Stomach (tissue), 9 donors: Measurements from ENCODE around the gene RBBP5. TPM values are rescaled to one million over a fixed set of nuclear protein-coding genes. Genes with fewer than 3 reads are reported as not detected.

Source experiments
- DNase-seq, 2 donors: peaks; one replicate each; pipeline versions ENCODE4 v3.0.0 to v3.0.0-alpha.2; 2013 to 2019
- H3K27ac ChIP-seq, 5 donors: fragments of 200-600 bp in 4 of 5; sonication (generic) in 4 of 5; one replicate each; pipeline ENCODE4 v1.5.1; 2013 to 2019; ENCODE audit warnings: mild to moderate bottlenecking in 1 of 5, moderate library complexity in 1 of 5
- H3K27me3 ChIP-seq, 3 donors: fragments of 200-600 bp; sonication (generic); one replicate each; pipeline ENCODE4 v1.5.1; 2017 to 2019; ENCODE audit warnings: mixed run types in 1 of 3
- H3K36me3 ChIP-seq, 4 donors: fragments of 200-600 bp; sonication (generic); 1 replicate in 3 of 4; 2 replicates in 1 of 4; pipeline ENCODE4 v1.5.1; 2016 to 2019
- H3K4me1 ChIP-seq, 4 donors: fragments of 200-600 bp; sonication (generic); one replicate each; pipeline ENCODE4 v1.5.1; 2016 to 2019
- H3K4me3 ChIP-seq, 4 donors: fragments of 200-600 bp; sonication (generic) in 3 of 4; one replicate each; pipeline ENCODE4 v1.5.1; 2016 to 2019; ENCODE audit warnings: mild to moderate bottlenecking in 1 of 4
- H3K9me3 ChIP-seq, 4 donors: fragments of 200-600 bp; sonication (generic); one replicate each; pipeline ENCODE4 v1.5.1; 2016 to 2019
- CTCF ChIP-seq, 7 experiments: fragments of 450-650 bp in 4 of 7; fragments of 200-600 bp in 3 of 7; sonication (generic) in 3 of 7; IDR thresholded peaks; one replicate each; pipeline ENCODE4 v1.5.1; 2016 to 2019; ENCODE audit warnings: antibody characterized with exemption in 7 of 7, control low read depth in 2 of 7, mild to moderate bottlenecking in 1 of 7
- EP300 ChIP-seq: sonication (generic); formaldehyde crosslinking; IDR thresholded peaks from one replicate; pipeline ENCODE4 v1.6.1; 2017; ENCODE audit warnings: antibody characterized with exemption
- POLR2A ChIP-seq, 4 donors: fragments of 450-650 bp; IDR thresholded peaks; one replicate each; pipeline ENCODE4 v1.6.1; 2016; ENCODE audit warnings: antibody characterized with exemption in 4 of 4, control low read depth in 2 of 4, mild to moderate bottlenecking in 1 of 4, moderate library complexity in 1 of 4
- POLR2AphosphoS5 ChIP-seq, 3 donors: sonication (generic); formaldehyde crosslinking; IDR thresholded peaks; one replicate each; pipeline ENCODE4 v1.6.1; 2016; ENCODE audit warnings: antibody characterized with exemption in 3 of 3
- WGBS, 5 donors: extraction: QIAGEN DNeasy Blood & Tissue Kit in 3 of 5; methylation state at CpG; one replicate each; pipeline versions ENCODE4 v1.1.5 to v1.1.7; 2013 to 2018; 5-methylcytosine and 5-hydroxymethylcytosine counted together
- intact Hi-C: fragments of 100-400 bp; cut with DNase I; formaldehyde crosslinking; loops from one replicate; pipeline ENCODE4 v1.15.1; 2023; ENCODE audit warnings: low total_unique reads
- polyA plus RNA-seq, 3 donors: library from polyadenylated mRNA; stranded (reverse); fragments of 200-250 nt; gene quantifications; one replicate each; pipeline ENCODE4 v1.2.3, GENCODE V29; 2013
- total RNA-seq, 5 donors: library from RNA; depleted of rRNA; stranded (reverse); fragments of >200 nt; gene quantifications; one replicate each; pipeline versions ENCODE4 v1.1.0 to v1.2.3, GENCODE V29; 2014 to 2016
- donor health status: healthy with polysubstance abuse.
- donor health status: Bipolar disorder and iron deficiency.
- donor health status: healthy.

Gene RBBP5
- total and polyA plus RNA-seq, 8 donors, result 1.4 to 13.4 (median 5.3) TPM

DNA sequence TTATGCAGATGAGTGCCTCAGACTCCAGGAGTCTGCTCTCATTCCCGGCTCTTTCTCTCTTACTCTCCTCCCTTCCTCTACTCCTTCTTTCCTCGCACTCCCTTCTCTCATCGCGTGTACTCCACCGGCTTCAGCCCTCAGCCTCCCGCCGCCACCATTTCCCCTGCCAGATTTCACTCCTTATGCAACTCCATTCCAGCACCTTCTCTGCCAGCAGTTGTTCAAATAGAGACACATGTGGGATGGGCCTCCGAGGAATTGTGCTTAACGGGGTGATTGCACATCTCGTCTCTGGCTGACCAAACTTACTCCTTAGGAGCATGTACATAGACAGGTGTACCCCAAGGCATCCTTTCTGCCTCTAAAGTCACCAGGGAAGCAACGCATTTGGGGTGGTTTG, 76.6 kb downstream of the RBBP5 start:
- no peak overlapping the region for H3K27ac ChIP-seq
- H3K27me3 ChIP-seq, result peaks cover 12 to 92% (median 59%) of the 10 kb centered on the region in 3 donors
- no peak overlapping the region for H3K4me3 ChIP-seq
- no peak for TF ChIP-seq POLR2A (IDR thresholded peaks at IDR 0.05)
- TF ChIP-seq CTCF (IDR thresholded peaks at IDR 0.05), result no peak
- TF ChIP-seq POLR2AphosphoS5 (IDR thresholded peaks at IDR 0.05), result no peak
- TF ChIP-seq EP300, result no peak
- no peak for DNase-seq
- no peaks in the 10 kb centered on the region for H3K9me3 ChIP-seq
- H3K4me1 ChIP-seq, result peaks cover 0 to 13% (median 5%) of the 10 kb centered on the region in 4 donors
- intact Hi-C loops, result no loop called here
- 23 to 39% (median 32%) methylated on average over 11 of the region's 11 CpGs for WGBS, 5 donors
- H3K36me3 ChIP-seq, result no peaks in the 10 kb centered on the region

DNA sequence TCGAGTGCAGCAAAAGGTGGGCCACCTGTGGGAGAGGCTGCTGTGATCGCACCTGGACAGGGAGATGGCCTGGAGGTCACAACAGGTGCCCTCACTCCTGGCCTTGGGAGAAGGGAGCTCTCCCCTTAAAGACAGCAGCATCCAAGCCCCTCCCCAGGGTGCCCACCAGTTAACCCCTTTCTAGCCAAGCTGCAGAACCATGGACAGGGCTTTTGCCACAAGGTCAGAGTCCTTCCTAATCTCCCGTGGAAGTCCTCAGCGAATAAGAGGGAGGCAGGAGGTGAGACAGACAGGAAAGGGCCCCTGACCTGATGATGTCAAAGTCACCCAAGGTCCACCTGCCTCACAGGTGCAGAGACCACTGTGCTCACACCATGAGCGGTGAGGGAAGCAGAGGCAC, 77.0 kb downstream of the RBBP5 start:
- Histone ChIP-seq H3K9me3 (no peaks in the 10 kb centered on the region), H3K4me3 (no peak overlapping the region), H3K4me1 (peaks cover 0 to 13% (median 5%) of the 10 kb centered on the region in 4 donors), H3K27ac (no peak overlapping the region), H3K27me3 (peaks cover 12 to 95% (median 59%) of the 10 kb centered on the region in 3 donors), H3K36me3 (no peaks in the 10 kb centered on the region)
- DNase-seq, result no peak
- 14 to 24% (median 22%) methylated on average over 3 to 5 of the region's 5 CpGs for WGBS, 5 donors
- TF ChIP-seq CTCF (IDR thresholded peaks at IDR 0.05) (no peak), POLR2A (IDR thresholded peaks at IDR 0.05) (no peak), EP300 (no peak), POLR2AphosphoS5 (IDR thresholded peaks at IDR 0.05) (no peak)
- intact Hi-C loops, result no loop called here

GRCh38 chr1:205043866-205044265, 77.9 kb downstream of the RBBP5 start:
- no peaks in the 10 kb centered on the region for H3K36me3 ChIP-seq
- WGBS, 5 donors, result 18 to 37% (median 28%) methylated on average over 4 of the region's 4 CpGs
- H3K27ac ChIP-seq, result no peak overlapping the region
- H3K4me1 ChIP-seq, result peaks cover 0 to 13% (median 5%) of the 10 kb centered on the region in 4 donors
- no peaks in the 10 kb centered on the region for H3K9me3 ChIP-seq
- intact Hi-C loops, result no loop called here
- TF ChIP-seq CTCF (IDR thresholded peaks at IDR 0.05), result no peak
- no peak for DNase-seq
- H3K27me3 ChIP-seq, result peaks cover 12 to 92% (median 59%) of the 10 kb centered on the region in 3 donors
- H3K4me3 ChIP-seq, result no peak overlapping the region

- Histone ChIP-seq H3K27ac (no peak within 1 kb of the TSS), H3K27me3 (peaks cover 12 to 86% (median 59%) of the 10 kb centered on the region in 3 donors), H3K4me3 (peak within 1 kb of the TSS in 2 of 4 donors; percentile 9 to 18), H3K4me1 (peaks cover 0 to 13% (median 5%) of the 10 kb centered on the region in 4 donors), H3K9me3 (no peaks in the 10 kb centered on the region), H3K36me3 (no peaks in the 10 kb centered on the region)
- TF ChIP-seq POLR2AphosphoS5 (IDR thresholded peaks at IDR 0.05) (no peak), POLR2A (IDR thresholded peaks at IDR 0.05) (no peak), CTCF (IDR thresholded peaks at IDR 0.05) (no peak), EP300 (no peak)
- WGBS, 5 donors, result 10 to 26% (median 13%) methylated on average over 22 to 53 of the region's 53 CpGs
- intact Hi-C loops, result no loop called here
- DNase-seq, result peak in 1 of 2 donors; percentile 53
Measured at GRCh38 chr1:205042911-205043806, 78.6 kb downstream of the RBBP5 start, which contains the start of gene CNTN2. CNTN2 (plus strand) TSS chr1:205043212; CDS start chr1:205053186, 9,974 bp downstream.
